Measurements from ENCODE around the gene CLCN2.
A peak's percentile ranks its signal among the peaks of the same experiment; 100 is the strongest.

CLCN2 gene

DNA sequence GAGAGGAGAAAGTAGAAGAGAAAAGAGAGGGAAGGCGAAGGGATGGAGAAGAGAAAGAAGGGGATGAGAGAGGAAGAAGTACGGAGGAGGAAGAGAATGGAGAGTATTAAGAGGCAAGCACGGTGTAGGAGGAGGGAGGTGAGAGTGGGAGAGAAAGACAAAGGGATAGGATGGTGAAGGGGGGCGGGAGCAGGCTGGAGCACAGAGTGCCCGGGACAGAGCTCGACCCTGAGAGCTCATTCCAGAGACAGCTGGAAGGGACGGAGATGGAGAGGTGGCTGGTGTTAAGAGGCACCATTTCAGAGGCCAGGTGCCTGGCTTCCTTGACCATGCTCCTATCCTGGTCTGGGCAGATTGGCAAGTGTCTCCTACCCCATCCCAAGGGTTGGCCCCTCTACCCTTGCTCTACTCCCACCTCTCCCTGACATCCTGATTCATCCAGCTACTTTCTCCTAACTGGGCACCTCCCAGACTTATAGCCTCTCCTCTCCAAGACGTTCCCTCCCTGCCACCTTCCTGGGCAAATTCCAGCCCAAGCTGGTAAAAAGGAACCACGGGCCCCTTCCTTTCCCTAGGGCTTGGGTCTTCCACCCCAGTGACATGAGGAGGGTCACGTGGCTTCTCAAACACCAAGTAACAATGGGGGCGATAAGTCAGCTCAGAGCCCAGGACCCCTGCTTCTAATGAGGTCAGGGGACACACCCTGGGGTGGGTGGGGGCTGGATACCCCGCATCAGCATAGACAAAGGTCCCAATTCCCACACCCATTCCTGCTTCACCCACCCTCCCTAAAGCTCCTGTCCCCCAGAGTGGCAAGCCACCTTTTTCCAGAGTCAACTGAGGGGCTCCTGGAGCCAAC lies 1.1 kb downstream of the CLCN2 start:
- no peak for DNase-seq (ENCODE audit: low read depth)

DNA sequence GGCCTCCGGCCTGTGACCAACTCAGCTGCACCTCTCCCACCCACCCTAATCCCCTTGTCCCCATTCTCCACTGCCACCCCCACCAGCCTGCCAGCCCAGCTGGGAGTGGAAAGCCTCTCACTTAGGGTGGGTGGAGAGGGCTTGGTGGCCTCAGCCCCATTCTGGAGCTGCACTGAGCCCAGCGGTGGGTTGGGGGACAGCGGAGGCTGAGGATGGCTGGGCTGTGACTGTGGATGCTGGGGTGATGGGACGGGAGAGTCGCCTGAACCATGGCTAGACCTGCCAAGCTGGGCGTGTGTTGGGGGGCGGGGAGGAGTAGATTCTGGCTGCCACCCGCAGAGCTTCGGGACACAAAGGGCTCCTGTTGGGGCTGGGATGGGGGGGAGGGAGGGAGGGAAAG lies 1.8 kb downstream of the CLCN2 start:
- DNase-seq (ENCODE audit: low read depth), result no peak

DNA sequence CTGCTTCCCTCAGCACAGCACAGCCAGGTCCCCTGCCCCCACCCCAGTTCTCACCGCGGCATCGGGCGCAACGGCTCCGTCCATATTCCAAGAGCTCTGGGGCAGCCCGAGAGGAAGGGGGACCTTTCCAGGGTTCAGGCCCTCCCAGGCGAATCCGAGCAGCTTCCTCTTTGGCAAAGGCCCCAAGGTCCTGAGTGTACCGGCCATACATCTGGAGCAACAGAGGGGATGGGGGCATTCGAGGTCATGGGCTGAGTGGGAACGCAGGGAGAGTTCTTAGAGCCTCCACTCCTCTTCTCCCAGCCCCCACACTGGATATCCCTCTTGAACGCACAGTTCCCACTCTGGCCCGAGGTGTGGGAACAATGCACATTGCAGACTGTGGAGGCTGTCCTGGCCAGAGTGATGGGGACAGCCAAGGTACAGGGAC lies 2.5 kb downstream of the CLCN2 start:
- DNase-seq (ENCODE audit: low read depth), result no peak

DNA sequence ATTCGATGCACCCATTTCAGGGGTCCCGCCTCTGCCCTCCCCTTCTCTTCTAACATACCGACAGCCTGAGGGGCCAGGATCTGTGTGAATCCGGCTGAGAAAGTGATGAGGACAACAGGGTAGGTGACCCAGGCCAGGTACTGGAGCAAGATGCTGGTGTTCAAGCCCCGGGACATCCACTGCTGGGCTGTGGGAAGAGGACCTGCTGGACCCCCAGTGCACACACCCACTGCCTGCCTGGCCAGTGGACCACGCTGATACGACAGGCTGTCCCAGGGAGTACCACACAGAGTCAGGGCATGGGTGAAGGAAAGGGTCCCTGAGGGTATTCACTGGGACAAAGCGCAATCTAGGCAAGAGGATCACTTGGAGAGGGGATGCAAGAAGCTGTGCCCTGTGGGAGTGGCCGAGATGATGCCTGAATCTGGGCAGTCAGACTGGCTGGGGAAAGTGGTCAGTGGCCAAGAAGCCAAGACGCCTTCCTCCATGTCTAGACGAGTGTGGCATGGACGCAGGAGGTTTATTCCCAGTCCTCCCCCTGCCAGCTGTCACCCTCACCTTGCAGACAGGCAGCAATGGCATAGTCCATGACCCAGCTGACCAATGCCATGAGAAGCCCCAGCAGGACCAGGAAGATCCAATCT lies 3.2 kb downstream of the CLCN2 start:
- DNase-seq (ENCODE audit: low read depth), result no peak

DNA sequence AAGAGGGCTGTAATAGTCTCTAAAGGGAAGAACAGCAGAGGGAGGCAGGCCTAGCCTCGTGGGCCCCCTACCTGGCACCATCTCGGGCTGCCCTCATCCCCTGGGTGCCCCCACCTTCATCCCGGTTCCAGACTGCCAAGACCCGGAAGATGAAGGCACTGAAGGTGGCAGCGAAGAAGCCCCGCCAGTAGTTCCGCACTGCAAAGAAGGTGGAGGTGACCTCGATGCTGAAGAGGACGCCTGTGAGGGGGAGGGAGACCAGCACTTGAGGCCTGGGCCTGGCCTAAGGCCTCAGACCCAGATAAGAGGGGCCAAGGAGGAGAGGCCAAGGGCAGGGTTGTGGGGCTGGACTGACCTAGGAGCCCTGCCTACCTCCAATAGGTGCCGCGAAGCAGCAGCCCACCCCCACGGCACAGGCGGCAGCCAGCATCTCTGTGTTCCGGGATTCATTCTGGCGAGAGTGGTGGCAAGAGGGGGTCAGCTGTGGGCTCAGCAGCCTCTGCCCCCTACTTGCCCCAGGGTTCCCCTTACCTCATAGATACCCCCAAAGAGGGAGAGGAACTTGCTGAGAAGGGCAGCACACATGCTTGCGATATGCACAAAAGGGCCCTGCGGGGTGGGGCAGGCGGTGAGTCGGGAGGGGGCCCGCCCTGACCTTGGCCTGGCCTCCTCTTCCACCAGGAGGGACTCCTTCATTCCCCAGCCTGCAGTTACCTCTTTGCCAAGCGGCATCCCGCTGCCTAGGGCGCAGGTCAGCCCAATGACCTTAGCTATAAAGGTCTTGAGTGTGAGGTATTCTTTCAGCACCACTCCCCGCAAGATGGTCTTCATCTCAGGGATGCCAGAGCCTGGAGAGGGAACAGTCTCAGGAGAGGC lies 3.9 kb downstream of the CLCN2 start:
- DNase-seq (ENCODE audit: low read depth), result no peak

DNA sequence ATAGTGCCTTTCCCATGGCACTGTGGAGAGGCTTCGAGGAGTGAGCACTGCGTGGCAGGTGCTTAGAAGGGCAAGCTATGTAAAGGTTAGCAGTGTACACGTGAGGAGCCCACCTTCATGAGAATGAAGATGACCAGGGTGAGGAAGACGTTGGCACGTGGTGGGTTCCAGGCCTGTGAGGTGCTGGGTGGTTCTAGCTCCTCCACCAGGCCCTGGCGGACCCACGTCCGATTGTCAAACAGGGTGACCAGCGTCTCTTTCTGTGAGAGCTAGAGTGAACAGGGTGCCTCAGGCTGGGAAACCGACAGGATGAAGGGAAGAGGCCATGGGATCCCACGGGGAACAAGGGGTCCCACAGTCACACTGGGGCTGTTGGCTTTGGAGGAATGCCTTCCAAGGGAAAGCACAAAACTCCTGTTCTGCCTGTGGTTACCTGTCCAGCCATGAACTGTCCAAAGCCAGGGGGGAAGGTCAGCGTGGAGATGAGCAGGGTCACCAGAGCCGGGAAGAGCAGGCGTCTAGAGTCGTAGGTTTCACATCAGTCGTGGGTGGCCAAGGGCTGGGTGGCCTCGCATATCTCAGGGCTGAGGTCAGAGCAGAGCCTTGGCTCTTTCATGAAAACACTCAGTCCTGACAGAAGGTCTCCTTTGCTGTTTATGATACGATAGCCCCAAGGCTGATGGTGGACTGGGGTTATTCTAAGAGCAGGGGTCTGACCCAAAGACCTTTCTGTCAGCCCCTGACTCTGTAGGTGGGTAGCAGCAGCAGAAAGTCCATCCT lies 6.0 kb downstream of the CLCN2 start:
- no peak for DNase-seq (ENCODE audit: low read depth)

DNA sequence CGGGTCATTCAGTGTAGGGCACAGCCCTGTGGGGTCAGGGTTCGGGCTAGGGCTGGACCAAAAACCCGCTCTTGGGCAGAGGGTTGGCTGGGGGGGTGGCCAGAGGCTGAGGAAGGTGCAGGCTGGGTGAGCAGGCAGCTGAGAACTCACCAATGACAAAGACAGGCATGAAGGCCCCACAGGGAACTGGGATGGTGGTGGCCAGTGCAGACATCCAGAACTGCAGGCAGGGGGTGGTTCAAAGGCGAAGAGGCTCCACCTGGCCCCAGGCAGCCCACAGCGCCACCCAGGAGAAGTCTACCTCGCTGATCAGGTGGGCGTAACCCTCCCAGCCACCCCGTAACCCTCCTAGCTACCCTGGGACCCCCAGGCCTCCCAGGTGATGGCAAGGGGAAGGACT lies 6.7 kb downstream of the CLCN2 start:
- no peak for DNase-seq (ENCODE audit: low read depth)

DNA sequence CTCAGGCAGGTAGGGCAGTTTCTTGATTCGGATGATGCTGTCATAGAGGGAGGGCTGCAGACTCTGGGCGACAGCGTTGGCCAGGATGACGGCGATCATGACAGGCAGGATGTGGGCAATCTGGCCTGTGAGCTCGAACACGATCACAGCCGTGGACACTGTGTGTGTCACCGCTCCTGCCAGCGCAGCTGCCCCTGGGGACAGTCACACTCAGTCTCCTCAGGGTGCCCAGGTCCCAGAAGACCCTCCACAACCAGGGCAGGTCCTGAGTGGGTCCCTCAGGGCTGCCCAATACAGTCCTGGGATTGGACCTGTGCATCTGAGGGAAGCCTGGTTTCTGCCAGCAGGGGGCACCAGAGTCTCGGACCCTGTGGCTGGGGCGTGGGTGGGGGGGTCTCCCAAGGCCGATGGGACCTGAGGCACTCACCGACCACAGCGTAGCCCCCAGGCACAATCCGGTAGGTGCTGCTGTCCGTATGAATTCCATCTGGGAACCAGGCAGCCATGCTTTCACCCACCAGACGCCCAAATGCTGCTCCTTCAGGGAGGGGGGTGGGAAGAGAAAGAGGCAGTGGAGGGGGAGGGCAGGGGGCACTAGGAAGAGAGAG lies 7.2 kb downstream of the CLCN2 start:
- DNase-seq (ENCODE audit: low read depth), result peak; percentile 44

DNA sequence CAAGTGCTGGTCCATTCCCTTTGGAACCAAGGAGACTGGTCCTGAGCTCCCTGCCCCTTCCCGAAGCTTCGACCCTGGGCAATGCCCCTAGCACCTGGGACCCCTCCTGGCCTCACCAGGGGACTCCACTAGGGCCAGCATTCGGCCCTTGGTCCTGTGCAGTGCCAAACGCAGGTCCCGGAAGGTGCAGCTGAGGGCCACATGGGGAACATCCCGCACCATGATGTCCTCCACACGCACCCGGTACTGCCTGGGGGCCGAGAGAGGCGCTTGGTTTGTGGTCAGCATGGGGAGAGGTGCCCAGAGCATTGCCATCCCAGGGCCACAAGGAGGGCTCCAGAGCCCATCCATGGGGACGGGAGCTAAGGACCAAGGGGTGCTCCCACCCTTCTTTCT lies 7.9 kb downstream of the CLCN2 start:
- no peak for DNase-seq (ENCODE audit: low read depth)

DNA sequence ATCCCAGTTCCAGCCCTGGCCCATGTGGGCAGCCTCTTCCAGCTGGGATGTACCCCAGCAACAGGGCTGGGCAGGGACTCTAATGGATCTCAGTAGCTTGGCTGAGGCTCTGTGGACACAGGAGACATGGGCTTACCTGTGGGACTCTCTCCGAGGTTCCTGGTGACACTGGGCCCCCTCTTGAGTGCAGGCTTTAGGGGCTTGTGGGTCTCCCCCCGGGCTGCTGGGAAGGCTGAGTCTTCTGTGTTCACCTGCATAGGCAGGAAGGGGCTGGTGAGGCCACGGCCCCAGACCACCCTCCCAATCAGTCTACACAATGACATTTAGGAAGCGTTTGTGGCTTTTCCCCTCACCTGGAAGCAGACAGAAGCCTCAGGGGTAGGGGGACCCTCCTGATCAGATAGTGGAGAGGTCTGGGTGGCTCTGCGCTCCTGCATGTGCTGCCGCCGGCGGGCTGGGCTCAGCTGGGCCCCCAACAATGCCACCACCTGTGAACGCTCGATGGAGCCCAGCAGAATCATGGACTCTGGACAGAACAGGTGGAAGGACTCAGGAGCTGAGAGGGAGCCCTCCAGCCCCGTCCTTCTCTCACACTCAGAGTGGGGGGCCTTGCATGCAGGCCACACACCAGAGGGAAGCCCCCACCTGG lies 8.4 kb downstream of the CLCN2 start:
- DNase-seq (ENCODE audit: low read depth), result no peak

DNA sequence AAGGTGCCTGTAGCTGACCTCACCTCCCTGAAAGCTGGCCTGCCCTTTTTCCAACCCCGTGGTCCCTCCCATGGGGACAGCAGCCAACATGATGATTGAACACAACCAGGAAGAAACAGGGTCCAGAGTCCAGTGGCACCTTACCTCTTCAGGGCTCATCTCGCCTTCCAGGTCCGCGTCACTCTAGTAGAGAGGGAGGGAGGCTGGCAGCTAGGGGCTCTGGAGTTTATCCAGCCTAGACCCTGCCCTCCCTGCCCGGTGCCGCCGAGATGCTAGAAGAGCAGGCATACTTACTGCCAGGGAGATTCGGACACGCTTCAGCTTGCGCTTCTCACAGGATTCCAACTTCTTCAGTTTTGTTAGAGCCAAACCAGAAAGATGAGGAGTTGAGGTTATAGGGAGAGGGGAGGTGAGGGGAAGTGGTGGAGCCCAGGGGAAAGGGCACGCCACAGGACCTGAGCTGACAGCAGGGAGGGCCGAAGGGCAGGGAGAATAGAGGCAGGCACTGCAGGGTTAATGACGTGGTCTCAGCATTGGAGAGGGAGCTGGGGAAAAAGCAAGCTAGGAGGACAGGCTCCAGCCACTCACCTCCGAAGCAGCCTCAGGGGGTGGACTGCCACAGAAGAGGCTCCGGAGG lies 9.1 kb downstream of the CLCN2 start:
- DNase-seq (ENCODE audit: low read depth), result no peak

DNA sequence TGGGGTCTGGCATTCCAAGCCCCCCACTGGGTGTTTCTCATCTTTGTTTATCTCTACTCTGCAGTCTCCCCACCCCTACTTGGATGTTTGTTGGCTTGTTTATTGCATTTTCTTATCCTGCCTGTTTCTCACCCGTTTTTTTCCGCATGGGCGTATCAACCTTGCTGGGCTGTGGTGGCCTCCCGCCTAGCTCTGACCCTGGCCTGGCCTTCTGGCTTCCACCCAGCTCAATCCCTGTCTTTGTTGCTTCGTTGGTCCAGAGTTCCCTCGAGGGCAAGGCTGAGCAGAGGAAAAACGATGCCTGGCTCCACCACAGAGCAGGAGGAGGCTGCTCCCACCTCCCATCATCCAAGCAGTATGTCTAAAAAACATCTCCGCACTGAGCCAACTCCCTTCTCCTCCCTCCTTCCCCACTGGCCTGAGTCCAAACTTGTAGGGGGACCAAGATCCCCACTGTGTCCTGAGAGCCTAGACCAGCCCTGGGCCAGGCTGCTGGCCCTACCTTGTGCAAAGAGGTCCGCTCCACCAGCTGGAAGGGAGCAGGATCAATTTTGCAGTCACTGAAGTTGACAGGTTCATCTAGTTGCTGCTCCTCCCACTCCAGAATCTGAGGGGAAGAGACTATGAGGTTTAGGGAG lies 9.8 kb downstream of the CLCN2 start:
- DNase-seq (ENCODE audit: low read depth), result no peak

DNA sequence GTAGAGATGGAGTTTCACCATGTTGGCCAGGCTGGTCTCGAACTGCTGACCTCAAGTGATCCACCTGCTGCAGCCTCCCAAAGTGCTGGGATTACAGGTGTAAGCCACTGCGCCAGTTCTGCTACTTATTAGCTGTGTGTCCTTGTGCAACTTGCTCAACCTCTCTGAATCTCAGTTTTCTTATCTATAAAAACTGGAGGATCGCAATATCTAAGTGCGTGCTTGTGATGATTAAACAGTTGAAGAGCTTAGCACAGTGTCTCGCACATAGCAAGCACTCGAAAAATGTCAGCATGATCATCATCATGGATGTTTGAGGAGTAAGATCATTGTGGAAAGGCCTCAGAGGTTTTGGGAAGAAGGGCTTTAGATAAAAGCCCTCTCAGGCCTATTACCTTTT lies 10.8 kb downstream of the CLCN2 start:
- DNase-seq (ENCODE audit: low read depth), result no peak

DNA sequence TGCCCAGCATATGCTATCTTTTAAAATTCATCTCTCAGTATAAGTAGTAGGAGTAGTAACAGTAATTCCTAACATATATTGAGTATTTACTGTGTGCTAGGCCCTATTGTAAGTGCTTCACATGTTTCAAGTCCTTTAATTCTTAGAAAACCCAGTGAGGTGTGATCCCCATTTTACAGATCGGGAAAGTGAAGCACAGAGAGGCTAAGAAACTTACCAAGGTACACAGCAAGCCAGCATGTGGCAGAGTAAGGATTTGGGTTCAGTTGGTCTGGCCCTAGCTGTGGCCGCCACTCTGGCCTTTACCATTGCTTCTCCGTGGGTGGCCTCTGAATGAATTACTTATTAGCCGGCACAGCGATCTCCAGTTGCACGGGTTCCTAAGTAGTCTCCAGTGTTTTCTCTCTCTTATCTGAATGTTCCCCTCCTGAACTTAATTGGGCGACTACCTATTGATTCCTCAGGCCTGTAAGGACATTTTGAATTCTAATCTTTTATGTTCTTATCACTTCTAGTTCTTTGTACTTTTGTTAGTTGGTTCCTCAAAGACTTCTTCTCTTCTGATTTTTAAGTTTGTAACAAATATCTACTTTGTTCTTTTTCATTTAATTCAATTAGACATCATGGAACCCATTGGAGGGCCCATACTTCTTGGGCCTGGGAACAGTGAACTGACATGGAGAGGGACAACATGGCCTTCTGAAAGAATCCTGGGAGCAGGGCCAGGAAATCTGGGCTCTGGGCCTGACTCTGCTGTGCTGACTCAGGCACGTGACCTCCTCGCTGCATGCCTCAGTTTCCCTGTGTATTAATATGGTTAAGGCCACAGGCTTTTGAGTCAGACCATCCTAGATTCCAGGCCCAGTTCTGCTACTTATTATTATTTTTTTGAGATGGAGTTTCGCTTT lies 11.6 kb downstream of the CLCN2 start:
- DNase-seq (ENCODE audit: low read depth), result no peak

DNA sequence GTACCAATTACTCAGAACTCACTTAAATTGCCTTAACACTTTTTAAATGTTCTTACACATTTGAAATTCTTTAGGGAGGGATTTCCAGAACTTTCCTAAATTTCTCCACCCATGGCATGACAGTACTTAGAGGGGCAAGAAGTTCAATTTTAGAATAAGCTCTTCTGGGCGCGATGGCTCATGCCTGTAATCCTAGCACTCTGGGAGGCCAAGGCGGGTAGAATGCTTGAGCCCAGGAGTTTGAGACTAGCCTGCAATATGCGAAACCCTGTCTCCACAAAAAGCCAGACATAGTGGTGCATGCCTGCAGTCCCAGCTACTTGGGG lies 13.4 kb downstream of the CLCN2 start:
- no peak for DNase-seq (ENCODE audit: low read depth)

DNA sequence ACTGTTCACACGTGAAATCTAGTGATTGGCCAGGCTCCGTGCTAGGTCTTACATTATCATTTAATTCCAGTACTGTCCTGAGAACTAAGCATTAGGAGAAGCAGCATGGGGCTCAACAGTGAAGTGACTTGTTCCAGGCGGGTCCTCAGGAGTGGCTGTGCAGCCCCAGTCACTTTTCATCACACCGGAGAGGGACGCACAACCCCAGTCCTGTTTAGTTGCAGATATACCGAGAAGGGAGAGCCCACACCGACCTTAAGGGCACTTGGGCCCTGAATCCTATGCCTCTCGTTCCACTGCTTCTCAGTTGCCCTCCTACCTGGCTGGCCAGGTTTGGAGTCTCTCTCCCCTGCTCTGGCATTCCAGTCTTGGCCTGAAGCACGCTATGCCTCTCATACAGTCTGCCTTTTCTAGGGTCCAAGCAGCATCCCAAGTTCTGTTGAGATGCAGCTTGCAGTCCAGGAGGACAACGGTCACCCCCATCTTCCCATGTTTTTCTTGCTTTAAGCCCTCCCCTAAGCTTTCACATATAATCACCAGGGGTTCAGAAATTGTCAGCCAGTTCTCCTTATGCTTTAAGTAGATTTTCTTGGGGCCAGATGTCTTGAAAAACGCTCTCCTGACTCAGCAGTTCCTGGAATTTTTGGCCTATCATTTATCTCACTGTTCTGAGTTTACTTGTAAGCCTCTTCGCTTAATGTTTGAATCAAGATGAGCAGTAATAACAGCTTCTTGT lies 13.9 kb downstream of the CLCN2 start:
- no peak for DNase-seq (ENCODE audit: low read depth)

DNA sequence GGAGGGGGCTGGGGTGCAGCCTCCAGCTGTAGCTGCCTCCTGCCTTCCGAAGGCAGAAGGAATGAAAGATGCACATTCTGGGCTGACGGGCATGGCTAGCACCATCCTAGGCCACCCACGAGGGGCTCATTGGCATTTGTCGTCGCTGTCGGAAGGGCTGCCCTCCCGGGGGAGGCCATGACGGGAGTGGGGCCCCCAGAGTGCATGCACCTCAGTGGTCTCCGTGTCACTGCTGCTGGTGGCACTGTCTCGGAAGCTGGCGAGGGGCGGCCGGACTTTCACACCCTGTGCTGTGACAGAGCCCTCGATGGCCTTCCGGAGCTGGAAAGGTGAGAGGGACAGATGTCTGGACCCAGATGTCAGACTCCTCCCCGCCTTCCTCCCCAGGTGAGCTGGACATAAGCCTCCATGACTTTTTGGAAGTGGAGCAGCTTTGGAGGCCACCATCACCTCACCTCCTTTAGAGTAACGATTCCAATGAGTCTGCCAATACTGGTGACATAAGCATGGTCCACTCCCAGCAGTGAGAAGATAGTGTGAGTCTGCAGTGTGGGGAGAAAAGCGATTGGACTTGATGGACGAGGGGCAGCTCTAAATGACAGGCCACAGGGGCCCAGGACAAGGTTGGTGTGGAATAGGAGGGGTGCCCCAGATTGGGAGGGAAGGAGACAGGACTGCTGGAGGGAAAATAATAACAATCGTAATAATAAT lies 14.8 kb downstream of the CLCN2 start:
- no peak for DNase-seq (ENCODE audit: low read depth)
